SK-N-SH treated with all-trans-retinoic acid at 6 μM for 48 hours (cell line): ENCODE data around the gene MRPL38.

Source experiments
- ATAC-seq: fragments of 200-7000 bp; cut with Tn5 transposase; 3 replicates; pipeline ENCODE4 v1.9.1; 2020; ENCODE audit warnings: mild to moderate bottlenecking, moderate library complexity
- ARNTL ChIP-seq: fragments of 450-650 bp; formaldehyde crosslinking; IDR thresholded peaks from 2 replicates; pipeline ENCODE4 v1.5.0; 2020; ENCODE audit warnings: low read depth, mild to moderate bottlenecking, moderate library complexity, borderline replicate concordance
- BACH2 ChIP-seq: fragments of 250-450 bp; sonication (Bioruptor Pico); IDR thresholded peaks from 2 replicates; pipeline ENCODE4 v1.9.0; 2021; ENCODE audit warnings: mild to moderate bottlenecking, borderline replicate concordance
- CSDC2 ChIP-seq: fragments of 250-450 bp; sonication (Bioruptor Pico); IDR thresholded peaks from 2 replicates; pipeline ENCODE4 v1.5.0; 2020; ENCODE audit warnings: mild to moderate bottlenecking, moderate library complexity
- ESRRG ChIP-seq: fragments of 250-450 bp; sonication (Bioruptor Pico); IDR thresholded peaks from 2 replicates; pipeline ENCODE4 v1.6.1; 2021; ENCODE audit warnings: mild to moderate bottlenecking
- GLIS3 ChIP-seq: fragments of 250-450 bp; sonication (Bioruptor Pico); IDR thresholded peaks from 2 replicates; pipeline ENCODE4 v1.5.0; 2020; ENCODE audit warnings: mild to moderate bottlenecking, moderate library complexity
- ISL1 ChIP-seq: fragments of 250-450 bp; sonication (Bioruptor Pico); IDR thresholded peaks from 2 replicates; pipeline ENCODE4 v2.1.2; 2022; ENCODE audit warnings: mild to moderate bottlenecking, moderate library complexity
- OSR1 ChIP-seq: fragments of 250-450 bp; sonication (Bioruptor Pico); IDR thresholded peaks from 2 replicates; pipeline ENCODE4 v1.8.0; 2022; ENCODE audit warnings: moderate library complexity, mild to moderate bottlenecking, inconsistent platforms
- PPARA ChIP-seq: fragments of 250-450 bp; sonication (Bioruptor Pico); IDR thresholded peaks from 2 replicates; pipeline ENCODE4 v1.5.0; 2020; ENCODE audit warnings: mild to moderate bottlenecking, borderline replicate concordance
- RARB ChIP-seq: fragments of 250-450 bp; sonication (Bioruptor Pico); IDR thresholded peaks from 2 replicates; pipeline ENCODE4 v1.8.0; 2021; ENCODE audit warnings: mild to moderate bottlenecking, moderate library complexity
- SNAI2 ChIP-seq: fragments of 250-450 bp; sonication (Bioruptor Pico); IDR thresholded peaks from 2 replicates; pipeline ENCODE4 v1.5.0; 2020; ENCODE audit warnings: mild to moderate bottlenecking, moderate library complexity
- TCF4 ChIP-seq: fragments of 250-450 bp; sonication (Bioruptor Pico); IDR thresholded peaks from 2 replicates; pipeline ENCODE4 v1.8.0; 2021; ENCODE audit warnings: mild to moderate bottlenecking, moderate library complexity, borderline replicate concordance
- TOX ChIP-seq: fragments of 250-450 bp; sonication (Bioruptor Pico); IDR thresholded peaks from 2 replicates; pipeline ENCODE4 v1.8.0; 2021; ENCODE audit warnings: mild to moderate bottlenecking, moderate library complexity, borderline replicate concordance
- ZC3H10 ChIP-seq: fragments of 250-450 bp; sonication (Bioruptor Pico); IDR thresholded peaks from 2 replicates; pipeline ENCODE4 v1.5.1; 2021; ENCODE audit warnings: mild to moderate bottlenecking, moderate library complexity
- ZFP3 ChIP-seq: fragments of 250-450 bp; sonication (Bioruptor Pico); IDR thresholded peaks from 2 replicates; pipeline ENCODE4 v1.5.0; 2020; ENCODE audit warnings: mild to moderate bottlenecking, moderate library complexity
- ZFP30 ChIP-seq: fragments of 450-650 bp; formaldehyde crosslinking; IDR thresholded peaks from 2 replicates; pipeline ENCODE4 v1.5.0; 2022; ENCODE audit warnings: mild to moderate bottlenecking, moderate library complexity
- ZNF565 ChIP-seq: fragments of 450-650 bp; formaldehyde crosslinking; conservative IDR thresholded peaks from 2 replicates; pipeline ENCODE4 v1.5.0; 2020; ENCODE audit warnings: low read depth, mild to moderate bottlenecking, moderate library complexity
- ZNF8 ChIP-seq: fragments of 450-650 bp; formaldehyde crosslinking; IDR thresholded peaks from 2 replicates; pipeline ENCODE4 v1.5.0; 2020; ENCODE audit warnings: mild to moderate bottlenecking, moderate library complexity
- TF ChIP-seq, protein P1 (sequence below): fragments of 250-450 bp; sonication (Bioruptor Pico); IDR thresholded peaks from 2 replicates; pipeline ENCODE4 v1.8.0; 2021; ENCODE audit warnings: low read depth, mild to moderate bottlenecking, moderate library complexity, borderline replicate concordance
- TF ChIP-seq, protein P2 (sequence below): fragments of 250-450 bp; sonication (Bioruptor Pico); IDR thresholded peaks from 2 replicates; pipeline ENCODE4 v1.5.1; 2020; ENCODE audit warnings: low read depth, mild to moderate bottlenecking, moderate library complexity
- TF ChIP-seq, protein P3 (sequence below): fragments of 250-450 bp; sonication (Bioruptor Pico); IDR thresholded peaks from 2 replicates; pipeline ENCODE4 v1.5.1; 2021; ENCODE audit warnings: mild to moderate bottlenecking, moderate library complexity
- TF ChIP-seq, protein P4 (sequence below): fragments of 250-450 bp; sonication (Bioruptor Pico); IDR thresholded peaks from 2 replicates; pipeline ENCODE4 v1.8.0; 2020; ENCODE audit warnings: mild to moderate bottlenecking, moderate library complexity, borderline replicate concordance

The MRPL38 gene

DNA sequence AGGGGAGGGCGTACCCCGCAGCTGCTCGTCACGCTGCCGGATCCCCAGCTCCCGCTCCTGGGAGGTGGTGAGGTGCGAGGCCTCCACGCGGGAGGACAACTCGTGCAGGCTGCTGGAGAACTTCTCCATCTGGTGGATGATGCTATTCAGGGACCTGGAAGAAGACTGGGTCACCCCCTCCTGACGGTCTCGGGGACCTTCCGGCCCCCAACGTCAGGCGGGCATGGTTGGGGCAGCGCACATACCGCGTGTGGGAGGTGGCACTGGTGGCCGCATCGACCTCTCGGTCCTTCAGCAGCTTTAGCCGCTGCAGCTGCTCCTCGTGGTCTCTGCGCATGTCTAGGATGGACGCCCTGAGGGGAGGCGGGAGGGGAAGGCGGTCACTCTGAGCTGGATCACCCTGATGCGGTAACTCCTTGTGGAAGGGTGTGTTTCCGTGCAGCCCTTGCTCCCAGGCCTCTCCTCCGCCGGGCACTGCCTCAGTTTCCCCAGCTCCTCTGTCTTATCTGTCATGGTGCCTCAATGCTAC is 13.3 kb upstream of the MRPL38 start:
- no peak for ATAC-seq
- no peak for TF ChIP-seq ARNTL (CRISPR knock-in tag)
- TF ChIP-seq, protein P1, sequence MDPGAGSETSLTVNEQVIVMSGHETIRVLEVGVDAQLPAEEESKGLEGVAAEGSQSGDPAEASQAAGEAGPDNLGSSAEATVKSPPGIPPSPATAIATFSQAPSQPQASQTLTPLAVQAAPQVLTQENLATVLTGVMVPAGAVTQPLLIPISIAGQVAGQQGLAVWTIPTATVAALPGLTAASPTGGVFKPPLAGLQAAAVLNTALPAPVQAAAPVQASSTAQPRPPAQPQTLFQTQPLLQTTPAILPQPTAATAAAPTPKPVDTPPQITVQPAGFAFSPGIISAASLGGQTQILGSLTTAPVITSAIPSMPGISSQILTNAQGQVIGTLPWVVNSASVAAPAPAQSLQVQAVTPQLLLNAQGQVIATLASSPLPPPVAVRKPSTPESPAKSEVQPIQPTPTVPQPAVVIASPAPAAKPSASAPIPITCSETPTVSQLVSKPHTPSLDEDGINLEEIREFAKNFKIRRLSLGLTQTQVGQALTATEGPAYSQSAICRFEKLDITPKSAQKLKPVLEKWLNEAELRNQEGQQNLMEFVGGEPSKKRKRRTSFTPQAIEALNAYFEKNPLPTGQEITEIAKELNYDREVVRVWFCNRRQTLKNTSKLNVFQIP (CRISPR knock-in tag): no peak
- TF ChIP-seq, protein P2, sequence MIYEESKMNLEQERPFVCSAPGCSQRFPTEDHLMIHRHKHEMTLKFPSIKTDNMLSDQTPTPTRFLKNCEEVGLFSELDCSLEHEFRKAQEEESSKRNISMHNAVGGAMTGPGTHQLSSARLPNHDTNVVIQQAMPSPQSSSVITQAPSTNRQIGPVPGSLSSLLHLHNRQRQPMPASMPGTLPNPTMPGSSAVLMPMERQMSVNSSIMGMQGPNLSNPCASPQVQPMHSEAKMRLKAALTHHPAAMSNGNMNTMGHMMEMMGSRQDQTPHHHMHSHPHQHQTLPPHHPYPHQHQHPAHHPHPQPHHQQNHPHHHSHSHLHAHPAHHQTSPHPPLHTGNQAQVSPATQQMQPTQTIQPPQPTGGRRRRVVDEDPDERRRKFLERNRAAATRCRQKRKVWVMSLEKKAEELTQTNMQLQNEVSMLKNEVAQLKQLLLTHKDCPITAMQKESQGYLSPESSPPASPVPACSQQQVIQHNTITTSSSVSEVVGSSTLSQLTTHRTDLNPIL (CRISPR knock-in tag): no peak

DNA sequence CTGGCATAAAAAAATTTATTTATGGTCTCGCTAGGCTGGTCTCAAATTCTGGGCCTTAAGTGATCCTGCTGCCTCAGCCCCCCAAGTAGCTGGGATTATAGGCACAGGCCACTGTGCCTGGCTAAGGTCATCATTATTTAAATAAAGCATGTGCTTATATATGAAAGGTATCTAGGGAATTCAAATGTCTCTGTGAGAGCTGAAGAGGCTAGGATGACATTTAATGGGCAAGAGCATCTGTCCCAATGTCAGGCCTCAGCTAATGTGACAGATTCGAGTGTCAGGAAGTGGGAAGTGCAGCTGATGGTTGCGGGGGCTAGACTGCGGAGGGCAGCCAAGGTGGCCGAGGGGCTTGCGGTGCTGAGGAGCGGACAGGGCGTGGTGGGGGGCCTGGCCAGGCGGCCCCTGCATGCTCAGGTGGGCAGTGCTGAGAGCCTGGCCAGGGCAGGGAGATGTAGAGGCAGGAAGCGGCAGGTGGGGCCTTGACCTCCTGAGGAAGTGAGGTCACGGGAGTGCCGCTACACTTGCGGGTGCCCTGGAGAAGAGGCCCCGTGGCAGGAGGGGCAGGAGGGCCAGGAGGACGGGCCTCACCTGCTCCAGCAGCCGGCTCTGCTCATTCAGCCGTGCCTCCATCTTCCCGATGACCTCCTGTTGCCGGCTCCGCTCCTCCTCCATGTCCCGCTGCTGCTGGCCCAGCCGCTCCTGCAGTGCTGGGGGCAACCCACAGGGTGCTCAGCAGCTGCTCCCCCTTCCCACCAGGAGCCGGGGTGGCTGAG is 12.6 kb upstream of the MRPL38 start:
- TF ChIP-seq CSDC2 (CRISPR knock-in tag): no peak
- TF ChIP-seq, protein P3, sequence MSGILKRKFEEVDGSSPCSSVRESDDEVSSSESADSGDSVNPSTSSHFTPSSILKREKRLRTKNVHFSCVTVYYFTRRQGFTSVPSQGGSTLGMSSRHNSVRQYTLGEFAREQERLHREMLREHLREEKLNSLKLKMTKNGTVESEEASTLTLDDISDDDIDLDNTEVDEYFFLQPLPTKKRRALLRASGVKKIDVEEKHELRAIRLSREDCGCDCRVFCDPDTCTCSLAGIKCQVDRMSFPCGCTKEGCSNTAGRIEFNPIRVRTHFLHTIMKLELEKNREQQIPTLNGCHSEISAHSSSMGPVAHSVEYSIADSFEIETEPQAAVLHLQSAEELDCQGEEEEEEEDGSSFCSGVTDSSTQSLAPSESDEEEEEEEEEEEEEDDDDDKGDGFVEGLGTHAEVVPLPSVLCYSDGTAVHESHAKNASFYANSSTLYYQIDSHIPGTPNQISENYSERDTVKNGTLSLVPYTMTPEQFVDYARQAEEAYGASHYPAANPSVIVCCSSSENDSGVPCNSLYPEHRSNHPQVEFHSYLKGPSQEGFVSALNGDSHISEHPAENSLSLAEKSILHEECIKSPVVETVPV (CRISPR knock-in tag): no peak
- no peak for TF ChIP-seq TCF4 (CRISPR knock-in tag)
- TF ChIP-seq TOX (CRISPR knock-in tag): no peak
- TF ChIP-seq, protein P2 (CRISPR knock-in tag): no peak
- TF ChIP-seq GLIS3: no peak
- TF ChIP-seq BACH2 (CRISPR knock-in tag): no peak
- TF ChIP-seq ZFP30 (CRISPR knock-in tag): no peak
- TF ChIP-seq PPARA (CRISPR knock-in tag): no peak
- TF ChIP-seq, protein P4, sequence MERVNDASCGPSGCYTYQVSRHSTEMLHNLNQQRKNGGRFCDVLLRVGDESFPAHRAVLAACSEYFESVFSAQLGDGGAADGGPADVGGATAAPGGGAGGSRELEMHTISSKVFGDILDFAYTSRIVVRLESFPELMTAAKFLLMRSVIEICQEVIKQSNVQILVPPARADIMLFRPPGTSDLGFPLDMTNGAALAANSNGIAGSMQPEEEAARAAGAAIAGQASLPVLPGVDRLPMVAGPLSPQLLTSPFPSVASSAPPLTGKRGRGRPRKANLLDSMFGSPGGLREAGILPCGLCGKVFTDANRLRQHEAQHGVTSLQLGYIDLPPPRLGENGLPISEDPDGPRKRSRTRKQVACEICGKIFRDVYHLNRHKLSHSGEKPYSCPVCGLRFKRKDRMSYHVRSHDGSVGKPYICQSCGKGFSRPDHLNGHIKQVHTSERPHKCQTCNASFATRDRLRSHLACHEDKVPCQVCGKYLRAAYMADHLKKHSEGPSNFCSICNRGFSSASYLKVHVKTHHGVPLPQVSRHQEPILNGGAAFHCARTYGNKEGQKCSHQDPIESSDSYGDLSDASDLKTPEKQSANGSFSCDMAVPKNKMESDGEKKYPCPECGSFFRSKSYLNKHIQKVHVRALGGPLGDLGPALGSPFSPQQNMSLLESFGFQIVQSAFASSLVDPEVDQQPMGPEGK (CRISPR knock-in tag): no peak
- no peak for TF ChIP-seq ZFP3 (CRISPR knock-in tag)
- TF ChIP-seq SNAI2: no peak
- no peak for TF ChIP-seq ZC3H10

DNA sequence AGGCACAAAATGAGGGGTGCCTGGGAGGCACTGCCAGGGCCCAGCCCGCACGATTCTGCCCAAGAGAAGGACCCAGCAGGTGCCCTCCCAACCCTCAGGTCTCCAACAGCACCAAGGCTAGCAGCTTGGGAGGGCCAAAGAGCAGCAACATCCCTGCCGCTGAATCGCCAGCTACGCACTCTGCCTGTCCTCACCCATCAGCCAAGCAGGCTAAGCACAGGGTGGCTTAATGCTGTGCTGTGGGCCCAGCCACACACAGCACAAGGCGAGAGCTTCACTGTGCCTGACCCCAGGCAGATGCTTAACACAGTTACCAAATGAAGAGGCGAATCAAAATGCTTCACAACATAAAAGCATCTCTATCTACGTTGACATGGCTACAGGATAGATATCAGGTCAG is 10.6 kb upstream of the MRPL38 start:
- ATAC-seq: no peak
- TF ChIP-seq ZNF565 (CRISPR knock-in tag) (no peak), ARNTL (CRISPR knock-in tag) (no peak), ESRRG (CRISPR knock-in tag) (no peak), ZNF8 (CRISPR knock-in tag) (no peak), OSR1 (CRISPR knock-in tag) (no peak), ISL1 (CRISPR knock-in tag) (no peak), ZFP3 (CRISPR knock-in tag) (no peak), CSDC2 (CRISPR knock-in tag) (no peak), ZFP30 (CRISPR knock-in tag) (no peak), RARB (CRISPR knock-in tag) (no peak), GLIS3 (no peak)
- TF ChIP-seq, protein P4 (CRISPR knock-in tag): no peak

More for the DNA sequence above, 12.6 kb upstream of the MRPL38 start:
- no peak for ATAC-seq
